KG1 (cell line): ENCODE results near the gene GPT2.

Experiments
- DNase-seq: peaks from one replicate; lab custom pipeline; 2025; lab: John Stamatoyannopoulos, UW

GPT2 gene

GRCh38 chr16:46896314-46896968 lies 12.3 kb downstream of the GPT2 start:
- no peak for DNase-seq

GRCh38 chr16:46897471-46897870 lies 13.3 kb downstream of the GPT2 start:
- DNase-seq: no peak

- DNase-seq: no peak
Observed at GRCh38 chr16:46898006-46898405, 13.8 kb downstream of the GPT2 start.

DNA sequence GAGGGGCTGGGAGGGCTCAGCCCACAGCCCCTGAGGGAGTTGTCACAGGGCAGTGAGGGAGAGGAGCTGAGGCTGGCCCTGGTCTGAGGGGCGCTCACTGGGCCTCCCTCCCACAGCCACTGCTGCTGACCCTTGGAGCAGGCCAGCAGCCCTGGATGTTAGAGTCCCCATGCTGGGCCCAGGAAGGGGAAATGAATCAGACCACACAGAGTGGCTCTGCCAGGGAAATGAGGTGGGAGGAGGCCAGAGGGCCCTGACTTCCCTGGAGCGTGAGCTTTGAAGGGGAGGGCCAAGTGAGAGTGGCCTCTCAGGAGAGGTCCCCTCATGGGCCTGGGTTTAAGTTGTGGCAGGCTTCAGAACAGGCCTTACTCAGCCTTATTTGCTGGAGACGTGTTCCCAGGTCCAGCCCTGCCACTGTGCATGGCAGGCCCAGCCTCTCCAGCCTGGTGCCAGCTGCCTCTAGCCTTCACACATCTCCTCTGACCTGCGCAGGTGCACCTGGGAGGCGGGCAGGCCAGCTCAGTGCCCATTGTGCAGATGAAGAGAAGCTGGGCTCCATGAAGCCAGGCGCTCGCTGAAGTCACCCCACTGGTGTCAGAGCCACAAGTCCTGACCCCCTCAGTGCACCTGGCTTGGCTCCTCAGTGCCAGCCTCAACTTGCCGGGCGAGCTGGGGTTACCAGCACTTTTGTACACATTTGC lies 15.4 kb downstream of the GPT2 start:
- no peak for DNase-seq

- DNase-seq: no peak
Observed at GRCh38 chr16:46900455-46901235, 16.5 kb downstream of the GPT2 start.

DNA sequence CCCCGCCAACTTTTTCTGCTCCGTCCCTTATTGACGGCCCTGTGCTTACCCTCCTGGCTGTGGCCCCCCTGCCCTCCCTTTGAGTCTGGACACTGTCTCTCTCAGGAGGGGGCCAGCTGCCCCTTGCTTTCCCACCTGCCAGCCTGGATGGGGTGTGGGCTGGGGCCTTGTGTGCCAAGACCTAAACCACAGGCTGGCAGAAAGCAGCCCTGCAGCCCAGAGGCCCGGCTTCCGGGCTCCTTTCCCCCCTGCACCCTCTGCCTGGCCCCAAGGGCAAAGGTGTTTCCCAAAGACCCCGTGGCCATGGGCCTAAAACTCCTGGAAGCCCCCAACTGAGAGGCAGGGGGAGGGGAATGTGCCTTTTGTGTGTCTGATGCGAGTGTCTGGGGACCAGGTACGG lies 17.5 kb downstream of the GPT2 start:
- no peak for DNase-seq

GRCh38 chr16:46903255-46903905 lies 19.2 kb downstream of the GPT2 start:
- DNase-seq: no peak

DNA sequence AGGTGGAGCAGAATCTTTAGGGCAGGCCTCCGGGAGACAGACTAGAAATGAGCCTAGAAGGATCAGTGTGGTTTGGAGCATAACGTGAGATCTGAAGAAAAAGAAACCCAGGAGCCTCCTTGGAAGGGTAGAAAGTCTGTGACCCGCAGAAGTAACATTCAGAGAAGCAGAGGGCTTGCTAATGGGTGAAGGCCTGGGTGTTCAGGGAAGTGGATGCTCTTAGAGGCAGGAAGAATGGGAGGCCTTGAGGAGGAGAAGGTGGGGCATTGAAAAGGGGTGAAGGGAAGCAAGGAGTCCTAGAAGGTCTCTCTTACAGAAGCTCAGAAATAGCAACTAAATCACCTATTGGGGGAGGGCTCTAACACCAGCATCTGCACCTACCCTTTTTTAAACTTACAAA lies 20.3 kb downstream of the GPT2 start:
- no peak for DNase-seq

DNA sequence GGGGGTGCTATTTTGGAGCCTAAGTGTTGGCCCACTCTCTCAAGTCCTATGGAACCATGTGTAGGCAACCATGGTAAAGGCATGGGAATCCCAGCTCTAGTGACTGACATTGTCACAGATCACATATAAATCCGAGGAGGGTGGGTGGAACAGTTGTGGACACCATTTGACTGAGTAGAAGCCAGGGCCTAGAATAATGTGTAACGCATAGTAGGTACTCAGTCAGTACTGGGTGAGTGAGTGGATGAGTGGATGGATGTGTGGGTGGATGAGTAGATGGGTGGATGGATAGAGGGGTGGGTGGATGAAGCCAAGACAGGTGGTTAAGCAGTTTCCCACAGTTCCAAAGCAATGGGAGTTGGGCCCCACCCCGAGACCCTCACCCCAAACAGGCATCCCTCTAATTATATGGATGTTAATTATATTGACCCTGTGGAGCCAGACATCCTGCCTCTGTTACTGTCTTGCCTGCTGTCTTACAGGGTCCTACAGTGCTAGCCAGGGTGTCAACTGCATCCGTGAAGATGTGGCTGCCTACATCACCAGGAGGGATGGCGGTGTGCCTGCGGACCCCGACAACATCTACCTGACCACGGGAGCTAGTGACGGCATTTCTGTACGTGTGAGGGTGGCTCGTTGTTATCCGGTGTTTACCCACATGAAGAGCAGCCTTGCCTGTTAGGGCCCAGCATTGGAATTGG lies 22.3 kb downstream of the GPT2 start:
- no peak for DNase-seq

DNA sequence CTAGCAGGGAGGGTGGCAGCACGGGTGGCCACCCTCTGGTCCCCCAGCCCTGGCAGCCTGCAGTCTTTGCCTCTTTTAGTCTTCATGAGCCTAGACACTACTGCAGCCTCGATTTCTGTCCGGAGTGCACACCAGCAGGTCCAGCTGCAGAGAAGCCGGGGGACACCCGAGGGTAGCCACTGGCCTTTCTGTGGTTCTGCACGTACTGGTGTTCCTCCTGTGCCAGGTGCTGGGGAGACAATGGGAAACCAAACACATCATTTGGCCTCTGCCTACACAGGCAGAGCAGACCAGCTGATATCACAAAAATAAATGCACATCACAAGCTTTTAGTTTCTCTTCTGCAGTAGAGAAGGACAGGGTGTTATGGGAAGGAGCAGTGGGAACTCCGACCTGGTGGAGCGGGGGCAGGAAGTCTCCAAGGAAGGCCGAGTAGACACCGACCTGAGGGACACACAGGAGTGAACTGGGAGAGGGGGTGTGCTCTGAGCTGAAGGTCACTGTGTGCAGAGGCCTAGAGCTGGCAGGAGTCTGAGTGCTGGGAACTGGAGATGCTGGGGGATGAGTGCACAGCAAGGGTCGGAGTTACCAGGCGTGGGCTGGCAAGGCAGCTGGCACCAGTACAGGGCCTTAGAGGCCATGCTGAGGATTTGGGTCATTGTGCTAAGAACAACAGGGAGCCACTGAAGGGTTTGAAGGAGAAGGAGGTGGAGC lies 23.1 kb downstream of the GPT2 start:
- DNase-seq: no peak

DNA sequence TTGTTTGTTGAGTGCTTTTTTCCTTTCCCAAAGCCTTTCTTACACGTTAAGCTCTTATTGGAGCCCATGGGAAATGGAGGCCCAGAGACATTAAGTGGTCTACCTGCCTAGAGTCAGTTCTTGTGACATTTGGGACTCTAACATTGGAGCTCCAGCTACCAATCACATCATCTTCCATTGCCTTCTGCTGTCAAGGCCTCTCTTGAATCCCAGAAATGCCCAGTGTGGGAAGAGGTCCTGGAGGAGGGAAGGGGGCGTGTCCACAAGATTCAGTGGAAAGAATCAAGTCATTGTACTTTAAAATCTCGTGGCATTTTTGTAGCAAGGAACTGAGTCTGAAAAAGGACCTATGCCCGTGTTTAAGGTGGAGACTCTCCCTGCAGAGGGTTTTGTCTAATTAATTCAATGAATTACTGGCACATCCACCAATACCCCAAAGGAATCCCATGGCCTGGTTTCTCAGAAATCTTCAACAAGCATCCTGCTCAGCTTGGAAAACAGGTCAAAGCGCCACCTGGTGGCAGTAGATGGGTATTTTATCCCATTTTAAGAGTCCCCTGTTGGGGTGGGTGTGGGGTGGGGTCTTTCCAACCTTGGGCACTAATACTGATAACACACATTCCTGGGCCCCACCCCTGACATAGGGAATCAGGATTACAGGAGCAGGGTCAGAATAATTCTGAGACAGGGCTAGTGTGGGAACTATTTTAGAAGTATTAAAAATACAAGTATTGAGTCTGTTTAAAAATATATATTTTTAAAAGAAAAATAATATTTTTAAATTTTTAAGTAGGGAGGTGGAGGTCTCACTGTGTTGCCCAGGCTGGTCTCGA lies 24.6 kb downstream of the GPT2 start:
- peak; percentile 9 for DNase-seq

DNA sequence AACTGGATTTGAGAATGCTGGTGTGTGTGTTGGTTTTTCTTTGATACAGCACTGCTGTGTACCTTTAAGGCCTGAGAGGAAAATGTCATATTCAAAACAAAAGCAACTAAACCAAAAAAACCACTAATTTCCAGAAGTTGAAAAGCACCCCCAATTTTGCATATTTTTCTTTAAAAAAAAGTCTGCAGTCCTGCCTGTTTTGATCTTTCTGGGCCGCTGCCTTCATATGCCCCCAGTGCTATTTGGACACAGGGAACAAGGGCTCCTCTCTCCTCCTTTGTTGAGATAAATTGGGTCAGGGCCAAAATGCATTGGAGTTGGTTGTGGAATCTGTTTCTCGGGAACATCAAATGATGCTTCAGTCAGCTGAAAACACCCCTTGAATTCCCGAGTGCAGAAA lies 26.9 kb downstream of the GPT2 start:
- DNase-seq: no peak

- DNase-seq: no peak
Observed at GRCh38 chr16:46911650-46912049, 27.5 kb downstream of the GPT2 start.

GRCh38 chr16:46914556-46915201 lies 30.5 kb downstream of the GPT2 start:
- DNase-seq: no peak

- DNase-seq: no peak
Observed at GRCh38 chr16:46915483-46916025, 31.4 kb downstream of the GPT2 start.

- no peak for DNase-seq
Observed at GRCh38 chr16:46916980-46917379, 32.8 kb downstream of the GPT2 start.

DNA sequence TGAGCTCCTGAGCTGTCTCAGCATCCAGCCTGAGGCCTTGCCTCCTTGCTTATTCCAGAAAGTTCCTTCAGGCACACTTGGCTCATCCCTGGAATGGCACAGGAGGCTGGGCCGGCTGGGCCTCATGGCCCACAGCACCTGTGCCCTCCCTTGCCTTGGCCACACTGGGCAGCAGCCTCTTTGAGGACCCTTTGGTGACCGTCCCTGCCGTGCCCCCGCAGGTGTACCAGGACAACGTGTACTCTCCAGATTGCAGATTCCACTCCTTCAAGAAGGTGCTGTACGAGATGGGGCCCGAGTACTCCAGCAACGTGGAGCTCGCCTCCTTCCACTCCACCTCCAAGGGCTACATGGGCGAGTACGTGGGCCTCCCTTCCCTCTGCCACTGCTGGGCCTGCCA lies 34.2 kb downstream of the GPT2 start:
- no peak for DNase-seq

- DNase-seq: no peak
Observed at GRCh38 chr16:46918905-46919792, 35.0 kb downstream of the GPT2 start.
